K562 (cell line): ENCODE results near the gene ASXL2. TPM values are rescaled to one million over a fixed set of nuclear protein-coding genes. Genes with fewer than 3 reads are reported as not detected.

ENCODE experiments used
- ATAC-seq: fragments of 200-7000 bp; cut with Tn5 transposase; 3 replicates; pipeline ENCODE4 v1.9.1; 2020; ENCODE audit warnings: moderate library complexity
- BruUV-seq: library from RNA; stranded (reverse); fragments of 400-500 nt; replicated peaks from 2 replicates; lab custom pipeline; 2021; lab: Mats Ljungman, UMichigan
- CTCF ChIA-PET: fragments of 300-600 bp; formaldehyde crosslinking; extraction: SDS; loops from one replicate; lab custom pipeline; 2021; ENCODE audit warnings: low intra/inter-chr PET ratio; lab: Yijun Ruan, JAX
- POLR2A ChIA-PET: fragments of 300-600, 350-650 bp; sonication (Branson Sonifier 250); formaldehyde crosslinking; extraction: SDS; loops from one replicate; lab custom pipeline; 2021; ENCODE audit warnings: antibody characterized with exemption, inconsistent platforms; lab: Yijun Ruan, JAX
- DNase-seq, 4 experiments: peaks; one replicate each; pipeline versions ENCODE4 v3.0.0 to v3.0.0-alpha.2; 2011 to 2018; ENCODE audit warnings: low spot score in 3 of 4, mixed read lengths in 3 of 4; ENCODE audit errors: extremely low read depth in 1 of 4
- FAIRE-seq: peaks from 2 replicates; lab custom pipeline; 2011; peaks lifted over from hg19 to GRCh38; lab: Jason Lieb, UNC
- H2AFZ ChIP-seq: 2 replicates; pipeline ENCODE4 v1.6.0; 2011; ENCODE audit warnings: low read depth, low read length, control low read depth, inconsistent platforms
- H3K27ac ChIP-seq: fragments of 200-600 bp; 3 replicates; pipeline ENCODE4 v1.8.0; 2011; ENCODE audit warnings: low read depth, mild to moderate bottlenecking, control low read depth, inconsistent platforms, low read length, moderate library complexity, mixed read lengths; ENCODE audit errors: extremely low read depth
- H3K27me3 ChIP-seq, 2 experiments: fragments of 300-600 bp in 1 of 2; 2 replicates in 1 of 2; 3 replicates in 1 of 2; pipeline versions ENCODE4 v1.6.0 to v1.8.0; 2011; ENCODE audit warnings: inconsistent platforms in 2 of 2, low read length in 2 of 2, mild to moderate bottlenecking in 1 of 2, mixed read lengths in 1 of 2, moderate library complexity in 1 of 2; ENCODE audit not compliant: control insufficient read depth in 2 of 2, insufficient read depth in 2 of 2
- H3K36me3 ChIP-seq: fragments of 300-600 bp; 3 replicates; pipeline ENCODE4 v1.8.0; 2011; ENCODE audit warnings: mild to moderate bottlenecking, low read length, inconsistent platforms; ENCODE audit not compliant: control insufficient read depth, insufficient read depth
- H3K4me1 ChIP-seq, 2 experiments: fragments of 200-600 bp in 1 of 2; replicated peaks in 1 of 2; 2 replicates in 1 of 2; 3 replicates in 1 of 2; pipeline versions ENCODE4 v1.5.1 to v1.8.0; 2011; ENCODE audit warnings: inconsistent platforms in 2 of 2, low read length in 2 of 2, mild to moderate bottlenecking in 1 of 2, mixed read lengths in 1 of 2, moderate library complexity in 1 of 2; ENCODE audit not compliant: control insufficient read depth in 2 of 2, insufficient read depth in 2 of 2
- H3K4me2 ChIP-seq: 2 replicates; pipeline ENCODE4 v1.6.1; 2011; ENCODE audit warnings: low read length, control low read depth, inconsistent platforms, mixed read lengths; ENCODE audit not compliant: insufficient read depth
- H3K4me3 ChIP-seq: fragments of 200-600 bp; sonication (generic), shearing (Covaris generic); 2 replicates; pipeline ENCODE4 v1.5.1; 2016; ENCODE audit warnings: control low read depth, inconsistent platforms
- H3K79me2 ChIP-seq: fragments of 200-600 bp; 3 replicates; pipeline ENCODE4 v1.8.0; 2011; ENCODE audit warnings: low read length, inconsistent platforms; ENCODE audit not compliant: control insufficient read depth, insufficient read depth
- H3K9ac ChIP-seq, 2 experiments: 2 replicates each; pipeline versions ENCODE4 v1.6.0 to v1.6.1; 2011; ENCODE audit warnings: low read depth in 2 of 2, low read length in 2 of 2, control low read depth in 1 of 2, inconsistent platforms in 1 of 2, mild to moderate bottlenecking in 1 of 2, mixed read lengths in 1 of 2; ENCODE audit not compliant: insufficient read depth in 1 of 2
- H3K9me1 ChIP-seq: one replicate; pipeline ENCODE4 v1.6.0; 2011; ENCODE audit warnings: inconsistent platforms, mild to moderate bottlenecking, low read length, moderate library complexity; ENCODE audit not compliant: control insufficient read depth, insufficient read depth
- H3K9me3 ChIP-seq: replicated peaks from 2 replicates; pipeline ENCODE4 v1.5.1; 2011; ENCODE audit warnings: low read depth, low read length, inconsistent platforms; ENCODE audit not compliant: control insufficient read depth, insufficient read depth
- H4K20me1 ChIP-seq: replicated peaks from 2 replicates; pipeline ENCODE4 v1.6.1; 2011; ENCODE audit warnings: low read length, inconsistent platforms, mixed read lengths; ENCODE audit not compliant: control insufficient read depth, insufficient read depth
- CC2D1A ChIP-seq: fragments of 450-650 bp; IDR thresholded peaks from 2 replicates; pipeline ENCODE4 v1.6.1; 2017; ENCODE audit warnings: mild to moderate bottlenecking
- ESRRB ChIP-seq: fragments of 250-450 bp; sonication (Bioruptor Pico); IDR thresholded peaks from 2 replicates; pipeline ENCODE4 v1.5.0; 2020; ENCODE audit warnings: mild to moderate bottlenecking, moderate library complexity, borderline replicate concordance
- FOXA1 ChIP-seq: fragments of 450-650 bp; IDR thresholded peaks from 2 replicates; pipeline ENCODE4 v1.6.1; 2016; ENCODE audit warnings: mild to moderate bottlenecking, borderline replicate concordance
- FOXP1 ChIP-seq: sonication (generic); formaldehyde crosslinking; IDR thresholded peaks from 2 replicates; pipeline ENCODE4 v1.8.0; 2022; ENCODE audit warnings: mild to moderate bottlenecking, missing genetic modification reagents
- NR0B1 ChIP-seq: fragments of 450-650 bp; IDR thresholded peaks from one replicate; pipeline ENCODE4 v1.6.1; 2018; ENCODE audit warnings: mild to moderate bottlenecking, moderate library complexity; ENCODE audit not compliant: partially characterized antibody
- OTX1 ChIP-seq: fragments of 450-650 bp; formaldehyde crosslinking; IDR thresholded peaks from 2 replicates; pipeline ENCODE4 v1.4.0; 2022; ENCODE audit warnings: mild to moderate bottlenecking
- RBFOX2 ChIP-seq: fragments of 200-400 bp; formaldehyde crosslinking; IDR thresholded peaks from 2 replicates; pipeline ENCODE4 v1.6.1; 2017; ENCODE audit warnings: low read depth, mild to moderate bottlenecking, low read length, moderate library complexity
- SNAPC5 ChIP-seq: fragments of 250-450 bp; sonication (Bioruptor Pico); IDR thresholded peaks from 2 replicates; pipeline ENCODE4 v1.8.0; 2021; ENCODE audit warnings: moderate library complexity, mild to moderate bottlenecking, inconsistent platforms
- TAF1 ChIP-seq: IDR thresholded peaks from 2 replicates; pipeline ENCODE4 v1.6.1; 2011; ENCODE audit warnings: mild to moderate bottlenecking, low read length, moderate library complexity; ENCODE audit not compliant: insufficient read depth, control insufficient read depth, severe bottlenecking; ENCODE audit errors: extremely low read depth
- TRIM24 ChIP-seq, 2 experiments: fragments of 450-650 bp; IDR thresholded peaks; 2 replicates each; pipeline ENCODE4 v1.6.1; 2016
- ZBTB34 ChIP-seq: fragments of 250-450 bp; sonication (Bioruptor Pico); IDR thresholded peaks from 2 replicates; pipeline ENCODE4 v1.8.0; 2021; ENCODE audit warnings: mild to moderate bottlenecking, moderate library complexity
- ZNF444 ChIP-seq: fragments of 250-450 bp; sonication (Bioruptor Pico); IDR thresholded peaks from 2 replicates; pipeline ENCODE4 v1.4.0; 2020; ENCODE audit warnings: mild to moderate bottlenecking, moderate library complexity
- WGBS: fragments of 100-300 bp; shearing (Covaris generic); methylation state at CpG from one replicate; pipeline ENCODE4 v1.1.6; 2016; ENCODE audit warnings: low coverage, mixed read lengths; ENCODE audit not compliant: insufficient coverage; ENCODE audit errors: missing lambda C conversion rate; 5-methylcytosine and 5-hydroxymethylcytosine counted together
- in situ Hi-C: fragments of 300-500 bp; cut with MboI; formaldehyde crosslinking; loops from 4 replicates; pipeline ENCODE4 v1.15.0; 2018; ENCODE audit warnings: inconsistent platforms, mixed read lengths
- intact Hi-C: fragments of 100-400 bp; cut with micrococcal nuclease; formaldehyde crosslinking; loops from 2 replicates; pipeline ENCODE4 v1.14.2; 2022
- polyA plus RNA-seq, 8 experiments: library from polyadenylated mRNA; depleted of rRNA in 4 of 8; stranded (reverse) in 5 of 8; unstranded in 3 of 8; fragments of >200 nt; fragmentation: Nextera tagmentation in 2 of 8; fragmentation: Illumina TruSeq in 1 of 8; extraction: Ambion mirVana in 2 of 8; extraction: Trizol in 1 of 8; gene quantifications; 2 replicates each; pipeline versions ENCODE4 v1.2.1 to v1.2.3, GENCODE V29; 2011 to 2014; ENCODE audit warnings: inconsistent platforms in 1 of 8, missing spikeins in 1 of 8
- total RNA-seq, 7 experiments: library from RNA; depleted of rRNA in 6 of 7; stranded (reverse); fragments of >200 nt in 6 of 7; fragmentation: Illumina TruSeq in 2 of 7; extraction: Trizol in 2 of 7; gene quantifications; 2 replicates each; pipeline versions ENCODE4 v1.2.1 to v1.2.3, GENCODE V29; 2011 to 2021; ENCODE audit warnings: low replicate concordance in 1 of 7
- TF ChIP-seq, protein P1 (sequence below): fragments of 450-650 bp; formaldehyde crosslinking; IDR thresholded peaks from 2 replicates; pipeline ENCODE4 v1.4.0; 2020; ENCODE audit warnings: mild to moderate bottlenecking, mixed read lengths

Gene ASXL2
- total and polyA plus RNA-seq, 9 of the 15 experiments (the other 6 are each of a cell fraction or from before 2014, with no cell fraction given), result 2.2 to 25.9 (median 9.0) TPM

GRCh38 chr2:25758348-25758747 lies 119.9 kb downstream of the ASXL2 start:
- intact Hi-C loops, result no loop called here
- in situ Hi-C loops, result no loop called here
- H3K79me2 ChIP-seq, result no peaks in the 10 kb centered on the region

DNA sequence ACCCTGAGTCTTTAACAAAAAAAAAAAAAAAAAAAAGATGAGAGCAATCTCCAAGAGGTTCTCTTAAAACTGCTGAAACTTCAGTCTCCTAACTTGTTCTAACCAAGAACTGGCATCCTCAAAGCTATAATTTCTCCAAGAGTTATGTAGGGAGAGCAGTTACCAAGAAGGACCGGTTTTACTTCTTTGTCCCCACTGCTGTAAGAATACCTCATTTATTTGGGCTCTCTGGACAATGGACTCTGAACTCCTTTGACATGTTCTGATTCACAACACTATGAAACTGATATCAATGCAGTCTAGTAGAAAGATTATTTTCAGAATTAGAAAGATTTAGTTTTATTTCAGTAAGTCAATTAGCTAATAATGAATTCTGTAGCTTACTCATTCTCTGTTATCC lies 120.4 kb downstream of the ASXL2 start:
- Histone ChIP-seq H3K79me2 (no peaks in the 10 kb centered on the region), H2AFZ (no peak overlapping the region), H3K27ac (no peak overlapping the region), H3K9me1 (no peaks in the 10 kb centered on the region), H3K9me3 (no peaks in the 10 kb centered on the region), H3K27me3 (no peaks in the 10 kb centered on the region), H3K4me3 (no peak overlapping the region), H3K9ac (no peak overlapping the region), H3K4me2 (no peak overlapping the region), H3K4me1 (no peaks in the 10 kb centered on the region), H4K20me1 (no peaks in the 10 kb centered on the region; the same call in 1 of the 2 replicates), H3K36me3 (peaks cover 76% of the 10 kb centered on the region)
- FAIRE-seq, result no peak
- no TSS peak for BruUV-seq
- no peak for DNase-seq
- POLR2A ChIA-PET, result interaction anchor here (0.6 kb wide), 1 partner anchor 11 kb away, joined by 3 read pairs; no protein-coding TSS in a partner anchor
- intact Hi-C loops (no loop called here), in situ Hi-C loops (no loop called here)
- CTCF ChIA-PET, result no interaction called here
- ATAC-seq, result no peak
- 94% methylated on average over 1 of the region's 1 CpG for WGBS
- no peak for TF ChIP-seq FOXA1
- no peak for TF ChIP-seq TRIM24 (IDR thresholded peaks at IDR 0.05)
- no peak for TF ChIP-seq NR0B1
- no peak for TF ChIP-seq FOXP1
- no peak for TF ChIP-seq SNAPC5
- TF ChIP-seq ZNF444 (CRISPR knock-in tag), result no peak
- TF ChIP-seq TAF1, result no peak
- TF ChIP-seq ZBTB34 (CRISPR knock-in tag), result no peak
- no peak for TF ChIP-seq CC2D1A
- TF ChIP-seq, protein P1, sequence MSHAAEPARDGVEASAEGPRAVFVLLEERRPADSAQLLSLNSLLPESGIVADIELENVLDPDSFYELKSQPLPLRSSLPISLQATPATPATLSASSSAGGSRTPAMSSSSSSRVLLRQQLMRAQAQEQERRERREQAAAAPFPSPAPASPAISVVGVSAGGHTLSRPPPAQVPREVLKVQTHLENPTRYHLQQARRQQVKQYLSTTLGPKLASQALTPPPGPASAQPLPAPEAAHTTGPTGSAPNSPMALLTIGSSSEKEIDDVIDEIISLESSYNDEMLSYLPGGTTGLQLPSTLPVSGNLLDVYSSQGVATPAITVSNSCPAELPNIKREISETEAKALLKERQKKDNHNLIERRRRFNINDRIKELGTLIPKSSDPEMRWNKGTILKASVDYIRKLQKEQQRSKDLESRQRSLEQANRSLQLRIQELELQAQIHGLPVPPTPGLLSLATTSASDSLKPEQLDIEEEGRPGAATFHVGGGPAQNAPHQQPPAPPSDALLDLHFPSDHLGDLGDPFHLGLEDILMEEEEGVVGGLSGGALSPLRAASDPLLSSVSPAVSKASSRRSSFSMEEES, result no peak

More at GRCh38 chr2:25758348-25758747, 119.9 kb downstream of the ASXL2 start:
- TF ChIP-seq FOXP1, result no peak
- TF ChIP-seq OTX1 (CRISPR knock-in tag), result no peak
- TF ChIP-seq ESRRB, result no peak
- no peak for TF ChIP-seq RBFOX2
- CTCF ChIA-PET, result no interaction called here
- Histone ChIP-seq H3K27me3 (no peaks in the 10 kb centered on the region), H3K36me3 (peaks cover 72% of the 10 kb centered on the region), H3K4me3 (no peak overlapping the region), H3K9me1 (no peaks in the 10 kb centered on the region), H2AFZ (no peak overlapping the region), H3K27ac (no peak overlapping the region), H3K9me3 (no peaks in the 10 kb centered on the region), H4K20me1 (no peaks in the 10 kb centered on the region; the same call in 1 of the 2 replicates), H3K4me1 (no peaks in the 10 kb centered on the region), H3K4me2 (no peak overlapping the region), H3K9ac (no peak overlapping the region)
- ATAC-seq, result no peak
- no TSS peak for BruUV-seq
- POLR2A ChIA-PET, result interaction anchor here (0.6 kb wide), 1 partner anchor 10 kb away, joined by 3 read pairs; no protein-coding TSS in a partner anchor
- DNase-seq, result no peak
- WGBS, result 100% methylated on average over 1 of the region's 1 CpG
- FAIRE-seq, result no peak
